SK-N-SH (cell line): Measurements from ENCODE around the gene DBH. TPM values are rescaled to one million over a fixed set of nuclear protein-coding genes. Genes with fewer than 3 reads are reported as not detected.
A peak's percentile ranks its signal among the peaks of the same experiment; 100 is the strongest.

Source experiments
- CTCF ChIA-PET: fragments of 300-600, 350-600 bp; formaldehyde crosslinking; extraction: SDS; loops from one replicate; lab custom pipeline; 2021; lab: Yijun Ruan, JAX
- POLR2A ChIA-PET: fragments of 350-600 bp; sonication (Branson Sonifier 250); formaldehyde crosslinking; extraction: SDS; loops from one replicate; lab custom pipeline; 2020; ENCODE audit warnings: antibody characterized with exemption, inconsistent platforms; lab: Yijun Ruan, JAX
- DNase-seq: peaks from one replicate; pipeline ENCODE4 v3.0.0; 2012
- H2AFZ ChIP-seq: fragments of 200-600 bp; sonication (generic); 2 replicates; pipeline ENCODE4 v1.8.1; 2016; ENCODE audit warnings: antibody characterized with exemption, mild to moderate bottlenecking, low read depth
- H3F3A ChIP-seq: fragments of 200-600 bp; sonication (generic); replicated peaks from 2 replicates; pipeline ENCODE3; 2016; ENCODE audit warnings: antibody characterized with exemption, mild to moderate bottlenecking; ENCODE audit not compliant: insufficient read depth
- H3K27ac ChIP-seq, 2 experiments: fragments of 200-500 bp in 1 of 2; fragments of 200-600 bp in 1 of 2; sonication (Bioruptor generic) in 1 of 2; sonication (generic), shearing (Covaris generic) in 1 of 2; 2 replicates each; pipeline versions ENCODE4 v1.5.1 to v1.6.1; 2014 to 2016; ENCODE audit warnings: low read depth in 2 of 2, inconsistent platforms in 1 of 2, low read length in 1 of 2, mild to moderate bottlenecking in 1 of 2, mixed read lengths in 1 of 2
- H3K27me3 ChIP-seq: fragments of 200-600 bp; sonication (generic), shearing (Covaris generic); 2 replicates; pipeline ENCODE4 v1.6.1; 2016; ENCODE audit warnings: mixed run types; ENCODE audit not compliant: insufficient read depth
- H3K36me3 ChIP-seq, 2 experiments: fragments of 200-500 bp in 1 of 2; fragments of 200-600 bp in 1 of 2; sonication (Bioruptor generic) in 1 of 2; sonication (generic) in 1 of 2; replicated peaks in 1 of 2; 2 replicates each; pipeline versions ENCODE3 to v1.5.1; 2014 to 2016; ENCODE audit warnings: low read length in 1 of 2, mild to moderate bottlenecking in 1 of 2; ENCODE audit not compliant: insufficient read depth in 2 of 2, control insufficient read depth in 1 of 2
- H3K4me1 ChIP-seq, 2 experiments: fragments of 200-500 bp in 1 of 2; fragments of 200-600 bp in 1 of 2; sonication (Bioruptor generic) in 1 of 2; sonication (generic), shearing (Covaris generic) in 1 of 2; 2 replicates each; pipeline versions ENCODE4 v1.5.1 to v1.6.1; 2014 to 2016; ENCODE audit warnings: low read depth in 1 of 2, low read length in 1 of 2, mixed run types in 1 of 2; ENCODE audit not compliant: insufficient read depth in 2 of 2, control insufficient read depth in 1 of 2
- H3K4me2 ChIP-seq: fragments of 200-600 bp; sonication (generic), shearing (Covaris generic); 2 replicates; pipeline ENCODE4 v1.6.1; 2017; ENCODE audit warnings: mixed run types
- H3K4me3 ChIP-seq, 2 experiments: fragments of 200-500 bp in 1 of 2; fragments of 200-600 bp in 1 of 2; sonication (Bioruptor generic) in 1 of 2; sonication (generic), shearing (Covaris generic) in 1 of 2; 2 replicates each; pipeline versions ENCODE4 v1.5.1 to v1.8.1; 2014 to 2016; ENCODE audit warnings: low read depth in 2 of 2, inconsistent platforms in 1 of 2, low read length in 1 of 2, mild to moderate bottlenecking in 1 of 2, mixed read lengths in 1 of 2, moderate library complexity in 1 of 2
- H3K79me2 ChIP-seq: fragments of 200-600 bp; sonication (generic); 2 replicates; pipeline ENCODE4 v1.8.1; 2017; ENCODE audit warnings: mild to moderate bottlenecking; ENCODE audit not compliant: insufficient read depth
- H3K9ac ChIP-seq: fragments of 200-600 bp; sonication (generic); 2 replicates; pipeline ENCODE4 v1.6.1; 2017; ENCODE audit warnings: mixed run types
- H3K9me2 ChIP-seq: fragments of 200-600 bp; sonication (generic); 2 replicates; pipeline ENCODE4 v1.6.1; 2017; ENCODE audit warnings: mixed run types
- H3K9me3 ChIP-seq: fragments of 200-600 bp; sonication (generic); 2 replicates; pipeline ENCODE4 v1.6.1; 2017; ENCODE audit warnings: mixed run types, mild to moderate bottlenecking, moderate library complexity
- H4K20me1 ChIP-seq: fragments of 200-600 bp; sonication (generic); 2 replicates; pipeline ENCODE4 v1.6.1; 2017; ENCODE audit warnings: mild to moderate bottlenecking, mixed run types; ENCODE audit not compliant: insufficient read depth
- CHD2 ChIP-seq: fragments of 150-350 bp; IDR thresholded peaks from 2 replicates; pipeline ENCODE4 v1.6.1; 2018; ENCODE audit warnings: low read length; ENCODE audit not compliant: partially characterized antibody
- FOXM1 ChIP-seq: IDR thresholded peaks from 2 replicates; pipeline ENCODE4 v1.4.0; 2012; ENCODE audit warnings: low read depth, mild to moderate bottlenecking
- NFIC ChIP-seq: IDR thresholded peaks from 2 replicates; pipeline ENCODE4 v1.4.0; 2012; ENCODE audit warnings: borderline replicate concordance
- PBX3 ChIP-seq: IDR thresholded peaks from 2 replicates; pipeline ENCODE4; 2012
- RAD21 ChIP-seq: IDR thresholded peaks from 2 replicates; pipeline ENCODE4 v1.6.1; 2012; ENCODE audit warnings: mild to moderate bottlenecking, low read length
- RFX5 ChIP-seq: IDR thresholded peaks from 2 replicates; pipeline ENCODE4 v1.6.1; 2012; ENCODE audit warnings: mild to moderate bottlenecking, improper control_type of control experiment, low read length
- SIN3A ChIP-seq: IDR thresholded peaks from 2 replicates; pipeline ENCODE4 v1.6.1; 2012; ENCODE audit warnings: low read depth, mild to moderate bottlenecking, low read length, moderate library complexity, borderline replicate concordance
- SMC3 ChIP-seq: IDR thresholded peaks from 2 replicates; pipeline ENCODE4 v1.6.1; 2012; ENCODE audit warnings: low read depth, low read length, improper control_type of control experiment
- USF2 ChIP-seq: fragments of 150-350 bp; IDR thresholded peaks from 2 replicates; pipeline ENCODE4 v1.6.1; 2017; ENCODE audit warnings: antibody characterized with exemption, low read length, low read depth, borderline replicate concordance
- WGBS: methylation state at CpG from one replicate; pipeline ENCODE4 v1.1.6; 2017; ENCODE audit warnings: low lambda C conversion rate; 5-methylcytosine and 5-hydroxymethylcytosine counted together
- polyA plus RNA-seq, 3 experiments: library from polyadenylated mRNA; depleted of rRNA; stranded (reverse); fragments of >200 nt; gene quantifications; 2 replicates each; pipeline ENCODE4 v1.2.3, GENCODE V29; 2012

The DBH gene
- polyA plus RNA-seq, 1 of the 3 experiments (the other 2 are of a cell fraction) = 0.92 TPM

DNA sequence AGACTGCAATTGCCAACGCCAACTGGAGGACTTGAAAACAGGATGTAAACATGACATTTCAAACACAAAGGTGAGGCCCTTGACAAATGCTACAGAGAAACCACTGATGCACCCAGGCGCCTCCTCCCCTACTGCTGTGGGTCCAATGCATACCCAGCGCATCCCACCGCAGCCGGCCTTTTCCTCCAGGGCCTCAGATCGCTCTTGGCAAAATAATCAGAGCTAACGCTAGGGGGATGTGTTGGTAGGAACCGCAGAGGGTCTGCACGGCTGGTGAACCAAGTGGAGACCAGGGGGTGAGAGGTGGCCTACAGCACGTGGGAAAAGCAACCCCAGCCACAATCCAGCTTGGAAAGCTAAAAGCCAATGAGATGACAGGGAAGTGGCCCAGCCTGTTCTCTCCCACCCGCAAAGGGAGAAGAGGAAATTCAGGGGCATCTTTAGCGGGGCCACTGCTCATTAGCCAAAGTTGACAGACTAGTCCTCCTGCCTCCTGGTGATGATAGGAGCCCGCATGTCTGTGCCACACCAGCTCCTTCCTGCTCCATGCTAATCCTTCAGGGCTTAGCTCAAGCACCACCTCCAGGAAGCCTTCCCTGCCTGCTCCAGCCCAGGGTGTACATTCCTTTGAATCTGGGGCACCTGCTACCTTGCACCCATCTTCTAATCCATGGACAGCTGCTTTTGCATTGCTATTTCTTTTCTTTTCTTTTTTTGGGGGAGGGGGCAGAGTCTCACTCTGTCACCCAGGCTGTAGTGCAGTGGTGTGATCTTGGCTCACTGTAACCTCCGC lies 32.8 kb upstream of the DBH start (continued):
- TF ChIP-seq FOXM1 = no peak
- TF ChIP-seq USF2 = no peak
- no peak for TF ChIP-seq SMC3
- no peak for TF ChIP-seq RFX5

- Histone ChIP-seq H3K27me3 (peaks cover 18% of the 10 kb centered on the region), H3K4me2 (no peak overlapping the region), H3K4me1 (peaks cover 0 to 74% of the 10 kb centered on the region in 2 experiments; a peak in 1 of 4 replicates), H3K27ac (peak overlapping the region in 1 of 2 experiments; percentile 86; a peak in 2 of 4 replicates), H3K4me3 (no peak overlapping the region), H3F3A (no peaks in the 10 kb centered on the region), H3K9me2 (no peaks in the 10 kb centered on the region), H3K9ac (no peak overlapping the region), H2AFZ (no peak overlapping the region), H3K9me3 (no peaks in the 10 kb centered on the region), H4K20me1 (no peaks in the 10 kb centered on the region), H3K79me2 (no peaks in the 10 kb centered on the region), H3K36me3 (no peaks in the 10 kb centered on the region)
- WGBS = 40% methylated on average over 4 of the region's 5 CpGs
- peak; percentile 64 for DNase-seq
- ChIA-PET CTCF (interaction anchor here (0.6 to 10.4 kb wide), 13 partner anchors 11 to 123 kb away, joined by 3 to 102 read pairs (median 4); partner anchors contain the start of gene DBH), POLR2A (interaction anchor here (1.7 to 18.3 kb wide), 4 partner anchors 33 to 70 kb away, joined by 5 to 261 read pairs (median 6); partner anchors contain the start of genes ADAMTSL2 and DBH)
- TF ChIP-seq NFIC (no peak), PBX3 (no peak), CHD2 (no peak), SMC3 (peak; percentile 36; the same call in 1 of the 2 replicates), RAD21 (peak; percentile 71), FOXM1 (no peak)
Measured at GRCh38 chr9:133604214-133604613, 31.9 kb upstream of the DBH start.

DNA sequence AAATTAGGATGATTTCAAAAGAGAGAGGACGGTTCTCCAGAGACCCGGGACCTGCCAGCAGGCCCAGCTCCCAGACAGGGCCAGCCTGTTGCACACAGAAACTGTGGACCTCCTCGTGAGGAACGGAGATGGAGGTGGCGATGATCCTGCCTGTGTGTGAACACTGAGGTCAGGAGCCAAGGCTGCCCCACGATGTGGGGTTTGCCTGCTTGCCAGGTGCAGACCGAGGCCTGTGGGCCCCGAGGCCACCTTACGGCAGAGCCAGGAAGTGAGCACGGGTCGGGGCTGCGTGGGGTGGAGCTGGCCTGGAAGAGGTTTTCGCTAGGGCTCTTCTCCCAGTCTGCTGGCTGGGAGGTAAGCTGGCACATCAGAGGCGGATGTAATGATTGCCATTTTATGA lies 31.3 kb upstream of the DBH start:
- Histone ChIP-seq H3K4me3 (no peak overlapping the region), H3K4me1 (peaks cover 0 to 79% of the 10 kb centered on the region in 2 experiments; a peak in 1 of 4 replicates), H2AFZ (no peak overlapping the region), H3K4me2 (no peak overlapping the region), H3K9me2 (no peaks in the 10 kb centered on the region), H3K36me3 (no peaks in the 10 kb centered on the region), H3K27me3 (peaks cover 18% of the 10 kb centered on the region), H3K27ac (peak overlapping the region in 1 of 2 experiments; percentile 86; a peak in 2 of 4 replicates), H3F3A (no peaks in the 10 kb centered on the region), H3K9ac (no peak overlapping the region), H3K79me2 (no peaks in the 10 kb centered on the region), H4K20me1 (no peaks in the 10 kb centered on the region), H3K9me3 (no peaks in the 10 kb centered on the region)
- peak; percentile 76 for DNase-seq
- CTCF ChIA-PET = interaction anchor here (0.6 to 10.4 kb wide), 13 partner anchors 8 to 122 kb away, joined by 3 to 102 read pairs (median 3); partner anchors contain the start of gene DBH
- 31% methylated on average over 11 of the region's 14 CpGs for WGBS
- TF ChIP-seq RAD21 = peak; percentile 24
- TF ChIP-seq SIN3A = no peak
- POLR2A ChIA-PET = interaction anchor here (0.7 to 18.3 kb wide), 6 partner anchors 13 to 71 kb away, joined by 3 to 261 read pairs (median 6); partner anchors contain the start of genes ADAMTSL2 and DBH
